Amniotic stem cell (primary cell): ENCODE measurements around the gene TRMT6.

ENCODE experiments used
- DNase-seq: peaks from one replicate; lab custom pipeline; 2025; lab: John Stamatoyannopoulos, UW

Gene TRMT6

GRCh38 chr20:5950271-5951031 is at the start of gene TRMT6, which contains the start of gene MCM8:
Gene TRMT6, minus strand, starts transcription at chr20:5950533. Its CDS starts 128 bp downstream, at chr20:5950405.
Gene MCM8, plus strand, starts transcription at chr20:5950652. Its CDS starts 1,364 bp downstream, at chr20:5952016.
- DNase-seq = peak; percentile 91

- DNase-seq = no peak
Observed at GRCh38 chr20:5999783-6000182, 49.5 kb upstream of the TRMT6 start.

- DNase-seq = no peak
Observed at GRCh38 chr20:5996765-5997164, 46.4 kb upstream of the TRMT6 start.

- no peak for DNase-seq
Observed at GRCh38 chr20:5991623-5992441, 41.5 kb upstream of the TRMT6 start.

GRCh38 chr20:5990946-5991345 is 40.6 kb upstream of the TRMT6 start:
- no peak for DNase-seq

GRCh38 chr20:5989539-5989938 is 39.2 kb upstream of the TRMT6 start:
- no peak for DNase-seq

GRCh38 chr20:5987383-5987782 is 37.0 kb upstream of the TRMT6 start:
- DNase-seq = no peak

- no peak for DNase-seq
Observed at GRCh38 chr20:5980720-5981538, 30.6 kb upstream of the TRMT6 start.

GRCh38 chr20:5979801-5980200 is 29.5 kb upstream of the TRMT6 start:
- DNase-seq = no peak

GRCh38 chr20:5977975-5978374 is 27.6 kb upstream of the TRMT6 start:
- DNase-seq = no peak

GRCh38 chr20:5977223-5977622 is 26.9 kb upstream of the TRMT6 start:
- no peak for DNase-seq

- DNase-seq = no peak
Observed at GRCh38 chr20:5975778-5976177, 25.4 kb upstream of the TRMT6 start.

- DNase-seq = no peak
Observed at GRCh38 chr20:5974531-5974930, 24.2 kb upstream of the TRMT6 start.

- DNase-seq = no peak
Observed at GRCh38 chr20:5973971-5974370, 23.6 kb upstream of the TRMT6 start.

- no peak for DNase-seq
Observed at GRCh38 chr20:5973172-5973571, 22.8 kb upstream of the TRMT6 start.

GRCh38 chr20:5971203-5971602 is 20.9 kb upstream of the TRMT6 start:
- DNase-seq = no peak

GRCh38 chr20:5970381-5970780 is 20.0 kb upstream of the TRMT6 start:
- DNase-seq = no peak

GRCh38 chr20:5969940-5970339 is 19.6 kb upstream of the TRMT6 start:
- DNase-seq = no peak

- no peak for DNase-seq
Observed at GRCh38 chr20:5969348-5969935, 19.1 kb upstream of the TRMT6 start.

- DNase-seq = no peak
Observed at GRCh38 chr20:5968462-5968861, 18.1 kb upstream of the TRMT6 start.

GRCh38 chr20:5967469-5967868 is 17.1 kb upstream of the TRMT6 start:
- DNase-seq = no peak

GRCh38 chr20:5949943-5950270 is 426 bp downstream of the TRMT6 start:
- DNase-seq = no peak
